Measurements from ENCODE around the gene CLASP1.

GRCh38 chr2:121333834-121334558 is 315.3 kb downstream of the CLASP1 start:
- TF ChIP-seq CTCF (IDR thresholded peaks at IDR 0.05; ENCODE audit: low read depth, low read length, missing input control) (no peak), ZBTB33 (IDR thresholded peaks at IDR 0.05) (no peak), FOXA1 (IDR thresholded peaks at IDR 0.05) (no peak), GABPA (IDR thresholded peaks at IDR 0.05 in 1 of 2, conservative IDR thresholded peaks at IDR 0.05 in 1 of 2) (no peak), NR2F2 (IDR thresholded peaks at IDR 0.05) (no peak)
- TF ChIP-seq, protein P1, sequence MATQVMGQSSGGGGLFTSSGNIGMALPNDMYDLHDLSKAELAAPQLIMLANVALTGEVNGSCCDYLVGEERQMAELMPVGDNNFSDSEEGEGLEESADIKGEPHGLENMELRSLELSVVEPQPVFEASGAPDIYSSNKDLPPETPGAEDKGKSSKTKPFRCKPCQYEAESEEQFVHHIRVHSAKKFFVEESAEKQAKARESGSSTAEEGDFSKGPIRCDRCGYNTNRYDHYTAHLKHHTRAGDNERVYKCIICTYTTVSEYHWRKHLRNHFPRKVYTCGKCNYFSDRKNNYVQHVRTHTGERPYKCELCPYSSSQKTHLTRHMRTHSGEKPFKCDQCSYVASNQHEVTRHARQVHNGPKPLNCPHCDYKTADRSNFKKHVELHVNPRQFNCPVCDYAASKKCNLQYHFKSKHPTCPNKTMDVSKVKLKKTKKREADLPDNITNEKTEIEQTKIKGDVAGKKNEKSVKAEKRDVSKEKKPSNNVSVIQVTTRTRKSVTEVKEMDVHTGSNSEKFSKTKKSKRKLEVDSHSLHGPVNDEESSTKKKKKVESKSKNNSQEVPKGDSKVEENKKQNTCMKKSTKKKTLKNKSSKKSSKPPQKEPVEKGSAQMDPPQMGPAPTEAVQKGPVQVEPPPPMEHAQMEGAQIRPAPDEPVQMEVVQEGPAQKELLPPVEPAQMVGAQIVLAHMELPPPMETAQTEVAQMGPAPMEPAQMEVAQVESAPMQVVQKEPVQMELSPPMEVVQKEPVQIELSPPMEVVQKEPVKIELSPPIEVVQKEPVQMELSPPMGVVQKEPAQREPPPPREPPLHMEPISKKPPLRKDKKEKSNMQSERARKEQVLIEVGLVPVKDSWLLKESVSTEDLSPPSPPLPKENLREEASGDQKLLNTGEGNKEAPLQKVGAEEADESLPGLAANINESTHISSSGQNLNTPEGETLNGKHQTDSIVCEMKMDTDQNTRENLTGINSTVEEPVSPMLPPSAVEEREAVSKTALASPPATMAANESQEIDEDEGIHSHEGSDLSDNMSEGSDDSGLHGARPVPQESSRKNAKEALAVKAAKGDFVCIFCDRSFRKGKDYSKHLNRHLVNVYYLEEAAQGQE (IDR thresholded peaks at IDR 0.05): no peak
